ENCODE measurements around the gene LRRC8A.
A peak's percentile ranks its signal among the peaks of the same experiment; 100 is the strongest.

LRRC8A gene

GRCh38 chr9:128927731-128928411 is 45.9 kb downstream of the LRRC8A start:
- DNase-seq (ENCODE audit: low read depth), result peak; percentile 33
- no peak overlapping the region for H3K4me3 ChIP-seq (ENCODE audit: low read length)
- TF ChIP-seq CTCF (conservative IDR thresholded peaks at IDR 0.05; ENCODE audit: low read length), result peak; percentile 93

GRCh38 chr9:128928624-128929023 is 46.7 kb downstream of the LRRC8A start:
- TF ChIP-seq CTCF (conservative IDR thresholded peaks at IDR 0.05; ENCODE audit: low read length), result no peak
- H3K4me3 ChIP-seq (ENCODE audit: low read length), result no peak overlapping the region
- DNase-seq (ENCODE audit: low read depth), result no peak

- H3K4me3 ChIP-seq (ENCODE audit: low read length), result no peak overlapping the region
- no peak for TF ChIP-seq CTCF (conservative IDR thresholded peaks at IDR 0.05; ENCODE audit: low read length)
- no peak for DNase-seq (ENCODE audit: low read depth)
Measured at GRCh38 chr9:128929560-128929959, 47.6 kb downstream of the LRRC8A start.

GRCh38 chr9:128933731-128934130 is 51.8 kb downstream of the LRRC8A start:
- H3K4me3 ChIP-seq (ENCODE audit: low read length), result no peak overlapping the region
- DNase-seq (ENCODE audit: low read depth), result no peak
- no peak for TF ChIP-seq CTCF (conservative IDR thresholded peaks at IDR 0.05; ENCODE audit: low read length)

GRCh38 chr9:128936171-128936865 is 54.4 kb downstream of the LRRC8A start:
- TF ChIP-seq CTCF (conservative IDR thresholded peaks at IDR 0.05; ENCODE audit: low read length), result no peak
- no peak overlapping the region for H3K4me3 ChIP-seq (ENCODE audit: low read length)
- no peak for DNase-seq (ENCODE audit: low read depth)

- no peak for DNase-seq (ENCODE audit: low read depth)
- H3K4me3 ChIP-seq (ENCODE audit: low read length), result no peak overlapping the region
- no peak for TF ChIP-seq CTCF (conservative IDR thresholded peaks at IDR 0.05; ENCODE audit: low read length)
Measured at GRCh38 chr9:128937310-128938165, 55.6 kb downstream of the LRRC8A start.
